Osteoblast (primary cell): ENCODE data around the gene FTO. TPM values are rescaled to one million over a fixed set of nuclear protein-coding genes. Genes with fewer than 3 reads are reported as not detected.

Experiments used
- DNase-seq: peaks from one replicate; pipeline ENCODE4 v3.0.0; 2011; ENCODE audit warnings: low spot score, mixed read lengths; ENCODE audit not compliant: insufficient read length; ENCODE audit errors: missing footprints
- H2AFZ ChIP-seq: 2 replicates; pipeline ENCODE4 v1.6.0; 2011; ENCODE audit warnings: mild to moderate bottlenecking, low read length
- H3K27ac ChIP-seq: 2 replicates; pipeline ENCODE4 v1.5.1; 2011; ENCODE audit warnings: mild to moderate bottlenecking, low read depth, low read length, moderate library complexity
- H3K27me3 ChIP-seq: 2 replicates; pipeline ENCODE4 v1.6.0; 2012; ENCODE audit warnings: mild to moderate bottlenecking, control low read depth, inconsistent platforms, low read length, moderate library complexity; ENCODE audit not compliant: insufficient read depth
- H3K36me3 ChIP-seq: 2 replicates; pipeline ENCODE4 v1.5.1; 2011; ENCODE audit warnings: mild to moderate bottlenecking, low read length, control low read depth, moderate library complexity; ENCODE audit not compliant: insufficient read depth
- H3K4me1 ChIP-seq: 2 replicates; pipeline ENCODE4 v1.5.1; 2011; ENCODE audit warnings: mild to moderate bottlenecking, low read length, control low read depth, moderate library complexity; ENCODE audit not compliant: insufficient read depth
- H3K4me2 ChIP-seq: 2 replicates; pipeline ENCODE4 v1.6.0; 2011; ENCODE audit warnings: mild to moderate bottlenecking, low read length; ENCODE audit not compliant: insufficient read depth
- H3K4me3 ChIP-seq: fragments of 200-600 bp; sonication (generic); 3 replicates; pipeline ENCODE4 v1.5.1; 2012; ENCODE audit warnings: mild to moderate bottlenecking, low read length, inconsistent platforms; ENCODE audit not compliant: insufficient read depth
- H3K79me2 ChIP-seq: 2 replicates; pipeline ENCODE4 v1.6.0; 2012; ENCODE audit warnings: mild to moderate bottlenecking, low read length, control low read depth, inconsistent platforms; ENCODE audit not compliant: insufficient read depth
- H3K9me3 ChIP-seq: 2 replicates; pipeline ENCODE4 v1.5.1; 2011; ENCODE audit warnings: low read depth, low read length, control low read depth
- H4K20me1 ChIP-seq: 2 replicates; pipeline ENCODE4 v1.6.0; 2012; ENCODE audit warnings: mild to moderate bottlenecking, low read length, control low read depth; ENCODE audit not compliant: insufficient read depth
- total RNA-seq: library from RNA; depleted of rRNA; stranded (reverse); fragments of >200 nt; gene quantifications from 2 replicates; pipeline ENCODE4 v1.2.3, GENCODE V29; 2012
- TF ChIP-seq, protein P1 (sequence below): IDR thresholded peaks from 2 replicates; pipeline ENCODE4 v1.5.1; 2011; ENCODE audit warnings: mild to moderate bottlenecking, low read depth, low read length, moderate library complexity; ENCODE audit errors: extremely low read depth

The FTO gene
- total RNA-seq, 1 donor, result 152 TPM

DNA sequence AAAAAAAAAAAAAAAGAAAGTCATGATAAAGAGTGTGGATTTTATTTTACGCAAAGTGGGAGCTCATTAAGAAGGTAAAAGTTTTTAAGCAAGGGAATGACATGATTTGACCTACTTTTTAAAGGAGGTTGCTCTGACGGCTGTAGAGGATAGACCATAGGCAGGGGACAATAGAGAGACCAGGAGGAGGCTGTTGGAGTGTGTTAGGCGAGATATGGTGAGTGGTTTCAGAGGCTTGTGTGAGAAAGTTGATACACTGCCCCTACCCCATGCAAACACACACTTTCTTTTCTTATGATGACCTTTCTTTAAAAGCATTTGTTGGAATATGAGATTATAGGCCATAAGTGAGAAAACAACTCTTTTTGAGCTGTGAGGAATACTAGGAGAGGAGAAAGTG lies 82.0 kb downstream of the FTO start:
- H3K4me1 ChIP-seq, result peaks cover 28% of the 10 kb centered on the region

DNA sequence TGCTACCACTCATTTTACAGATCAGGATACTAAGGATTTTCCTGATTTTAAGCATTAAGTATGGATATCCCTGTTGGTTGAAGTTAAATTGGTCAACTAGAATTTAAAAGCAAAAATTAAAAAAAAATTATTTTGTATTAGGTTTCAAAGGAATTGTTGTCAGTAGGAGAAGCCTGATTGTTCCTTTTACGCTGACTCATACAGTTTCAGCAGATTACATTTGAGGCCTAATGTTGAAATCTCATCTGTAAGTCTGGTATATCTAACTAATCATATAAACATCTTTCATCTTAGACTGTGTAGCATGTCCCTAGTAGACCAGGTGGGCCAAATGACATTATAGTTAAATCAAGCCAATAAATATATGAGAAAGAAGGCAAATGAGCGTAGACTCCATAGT lies 83.5 kb downstream of the FTO start:
- peaks cover 25% of the 10 kb centered on the region for H3K4me1 ChIP-seq
- no peaks in the 10 kb centered on the region for H4K20me1 ChIP-seq
- TF ChIP-seq, protein P1, sequence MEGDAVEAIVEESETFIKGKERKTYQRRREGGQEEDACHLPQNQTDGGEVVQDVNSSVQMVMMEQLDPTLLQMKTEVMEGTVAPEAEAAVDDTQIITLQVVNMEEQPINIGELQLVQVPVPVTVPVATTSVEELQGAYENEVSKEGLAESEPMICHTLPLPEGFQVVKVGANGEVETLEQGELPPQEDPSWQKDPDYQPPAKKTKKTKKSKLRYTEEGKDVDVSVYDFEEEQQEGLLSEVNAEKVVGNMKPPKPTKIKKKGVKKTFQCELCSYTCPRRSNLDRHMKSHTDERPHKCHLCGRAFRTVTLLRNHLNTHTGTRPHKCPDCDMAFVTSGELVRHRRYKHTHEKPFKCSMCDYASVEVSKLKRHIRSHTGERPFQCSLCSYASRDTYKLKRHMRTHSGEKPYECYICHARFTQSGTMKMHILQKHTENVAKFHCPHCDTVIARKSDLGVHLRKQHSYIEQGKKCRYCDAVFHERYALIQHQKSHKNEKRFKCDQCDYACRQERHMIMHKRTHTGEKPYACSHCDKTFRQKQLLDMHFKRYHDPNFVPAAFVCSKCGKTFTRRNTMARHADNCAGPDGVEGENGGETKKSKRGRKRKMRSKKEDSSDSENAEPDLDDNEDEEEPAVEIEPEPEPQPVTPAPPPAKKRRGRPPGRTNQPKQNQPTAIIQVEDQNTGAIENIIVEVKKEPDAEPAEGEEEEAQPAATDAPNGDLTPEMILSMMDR, result no peak
- H3K4me2 ChIP-seq, result no peak overlapping the region
- no peak for DNase-seq
- no peak overlapping the region for H2AFZ ChIP-seq
- no peaks in the 10 kb centered on the region for H3K27me3 ChIP-seq
- no peak overlapping the region for H3K27ac ChIP-seq
- H3K9me3 ChIP-seq, result no peaks in the 10 kb centered on the region
- peaks cover 49% of the 10 kb centered on the region for H3K79me2 ChIP-seq
- H3K4me3 ChIP-seq, result no peak overlapping the region
- no peaks in the 10 kb centered on the region for H3K36me3 ChIP-seq

More for the DNA sequence above, 82.0 kb downstream of the FTO start:
- no peaks in the 10 kb centered on the region for H3K36me3 ChIP-seq
- H3K4me2 ChIP-seq, result no peak overlapping the region
- no peak overlapping the region for H2AFZ ChIP-seq
- no peak overlapping the region for H3K27ac ChIP-seq
- peaks cover 60% of the 10 kb centered on the region for H3K79me2 ChIP-seq
- H3K27me3 ChIP-seq, result no peaks in the 10 kb centered on the region
- H4K20me1 ChIP-seq, result no peaks in the 10 kb centered on the region
- no peak for DNase-seq
- TF ChIP-seq, protein P1, result no peak
- no peaks in the 10 kb centered on the region for H3K9me3 ChIP-seq
- no peak overlapping the region for H3K4me3 ChIP-seq

DNA sequence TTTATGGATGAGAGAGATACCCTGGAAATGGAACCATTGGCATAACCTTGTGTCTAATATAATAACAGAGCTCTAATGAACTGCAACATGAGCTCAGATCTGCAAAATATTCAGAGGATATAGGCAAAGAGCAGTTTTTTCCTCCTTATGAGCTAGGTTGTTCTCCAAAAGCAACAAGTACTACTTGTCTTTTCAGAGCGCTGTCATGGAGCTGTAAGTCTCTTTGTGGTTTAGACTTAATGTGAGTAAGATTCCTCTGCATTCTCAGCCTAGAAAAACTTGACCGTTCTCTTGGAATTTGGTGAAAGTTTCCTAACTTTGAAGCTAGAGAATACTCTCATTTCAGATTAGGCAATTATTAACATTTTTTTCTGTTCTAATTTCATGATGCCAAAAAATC lies 85.2 kb downstream of the FTO start:
- H2AFZ ChIP-seq, result no peak overlapping the region
- H4K20me1 ChIP-seq, result no peaks in the 10 kb centered on the region
- peak overlapping the region; percentile 54 for H3K27ac ChIP-seq
- peak overlapping the region; percentile 46 for H3K4me2 ChIP-seq
- no peaks in the 10 kb centered on the region for H3K27me3 ChIP-seq
- H3K79me2 ChIP-seq, result peaks cover 44% of the 10 kb centered on the region
- peaks cover 25% of the 10 kb centered on the region for H3K4me1 ChIP-seq
- H3K36me3 ChIP-seq, result no peaks in the 10 kb centered on the region
- TF ChIP-seq, protein P1, result no peak
- no peak for DNase-seq
- no peaks in the 10 kb centered on the region for H3K9me3 ChIP-seq
- H3K4me3 ChIP-seq, result no peak overlapping the region

DNA sequence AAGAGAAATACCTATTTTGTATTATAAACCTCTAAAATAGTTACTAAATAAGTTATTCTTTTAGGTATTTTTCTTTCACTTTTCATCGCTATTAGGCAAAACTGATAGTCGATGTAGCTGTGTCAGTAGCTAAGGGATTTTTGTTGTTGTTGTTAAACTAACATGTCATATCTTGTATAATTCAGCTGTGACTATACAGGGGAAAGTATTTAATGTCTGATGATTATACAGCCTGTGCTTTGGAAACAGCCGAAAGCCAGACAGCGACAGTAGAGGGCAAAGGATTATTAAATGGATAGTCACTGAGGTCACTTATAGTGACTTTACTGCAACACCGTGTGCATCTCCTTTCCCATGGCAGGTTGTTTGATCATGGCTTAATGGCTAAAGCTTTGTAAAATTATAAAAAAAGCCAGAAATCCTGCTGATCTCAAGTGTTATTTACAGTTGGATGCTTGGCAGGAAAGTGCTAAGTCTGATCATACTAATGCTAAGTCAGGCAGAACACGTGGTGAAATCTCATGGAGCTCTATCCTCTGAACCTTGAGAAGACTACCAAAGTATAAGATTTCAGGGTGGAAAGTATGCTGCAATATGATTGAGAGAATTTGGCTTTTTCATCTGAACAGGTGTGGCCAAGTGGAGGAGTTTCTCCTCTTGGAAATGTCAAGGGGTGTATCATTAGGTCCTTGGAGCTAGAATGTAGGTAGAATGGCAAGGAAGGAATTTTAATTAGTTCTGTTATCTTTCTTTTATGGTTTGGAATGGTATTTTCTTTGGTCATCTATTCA lies 88.4 kb downstream of the FTO start:
- no peak overlapping the region for H2AFZ ChIP-seq
- TF ChIP-seq, protein P1, result no peak
- H3K4me1 ChIP-seq, result peaks cover 20% of the 10 kb centered on the region
- H3K27ac ChIP-seq, result no peak overlapping the region
- no peaks in the 10 kb centered on the region for H3K9me3 ChIP-seq
- no peak overlapping the region for H3K4me3 ChIP-seq
- H3K4me2 ChIP-seq, result no peak overlapping the region
- no peaks in the 10 kb centered on the region for H3K36me3 ChIP-seq
- H3K79me2 ChIP-seq, result peaks cover 41% of the 10 kb centered on the region
- no peaks in the 10 kb centered on the region for H3K27me3 ChIP-seq
- DNase-seq, result no peak
- no peaks in the 10 kb centered on the region for H4K20me1 ChIP-seq
